Measurements from ENCODE around the gene EPHA6. TPM values are rescaled to one million over a fixed set of nuclear protein-coding genes. Genes with fewer than 3 reads are reported as not detected.

Gene EPHA6
- total and polyA plus RNA-seq, 2 donors (not counting 1 experiment from before 2014, with no cell fraction given), result under 0.01 TPM; not detected in 1

DNA sequence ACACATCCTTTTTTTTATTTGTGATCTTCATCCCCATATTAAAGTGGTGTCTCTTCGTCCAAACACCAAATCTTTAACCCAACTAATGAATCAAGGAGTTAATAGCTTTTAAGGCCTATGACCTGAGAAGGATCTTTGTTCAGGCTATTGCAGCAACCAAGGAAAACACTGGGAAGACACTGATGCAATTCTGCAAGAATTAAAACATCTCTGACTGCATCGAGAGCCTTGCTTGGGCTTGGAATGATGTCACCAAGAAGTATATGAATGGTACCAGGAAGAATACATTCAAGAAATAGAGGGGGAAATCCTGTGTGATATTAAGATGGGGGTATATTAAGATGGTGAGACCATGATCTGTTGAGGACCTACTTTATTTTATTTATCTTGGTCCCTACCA, 736.0 kb downstream of the EPHA6 start:
- no peak for DNase-seq (ENCODE audit: low read depth in 2 of 2)
- Histone ChIP-seq H3K27me3 (ENCODE audit: control insufficient read depth, insufficient read depth, low read length) (no peaks in the 10 kb centered on the region), H3K27ac (ENCODE audit: insufficient read depth, low read length) (no peak overlapping the region), H2AFZ (ENCODE audit: low read length) (no peak overlapping the region), H3K79me2 (ENCODE audit: control insufficient read depth, insufficient read depth, low read length) (no peaks in the 10 kb centered on the region), H3K4me2 (ENCODE audit: extremely low read depth, insufficient read depth, low read length) (no peak overlapping the region), H3K4me1 (ENCODE audit: control insufficient read depth, extremely low read depth, insufficient read depth, low read length) (no peaks in the 10 kb centered on the region), H4K20me1 (ENCODE audit: control insufficient read depth, extremely low read depth, insufficient read depth, low read length) (no peaks in the 10 kb centered on the region), H3K9me3 (ENCODE audit: control insufficient read depth, insufficient read depth, low read depth, low read length) (no peaks in the 10 kb centered on the region), H3K36me3 (ENCODE audit: control insufficient read depth, insufficient read depth, low read length) (no peaks in the 10 kb centered on the region), H3K9ac (ENCODE audit: insufficient read depth, low read length) (no peak overlapping the region), H3K4me3 (replicated peaks in 1 of 4; ENCODE audit: control extremely low read depth in 1 of 4, insufficient read depth in 1 of 4, low read depth in 3 of 4, low read length in 4 of 4) (no peak overlapping the region)
- TF ChIP-seq EZH2 (IDR thresholded peaks at IDR 0.05; ENCODE audit: low read length, missing control alignments), result no peak
- TF ChIP-seq, protein P1, sequence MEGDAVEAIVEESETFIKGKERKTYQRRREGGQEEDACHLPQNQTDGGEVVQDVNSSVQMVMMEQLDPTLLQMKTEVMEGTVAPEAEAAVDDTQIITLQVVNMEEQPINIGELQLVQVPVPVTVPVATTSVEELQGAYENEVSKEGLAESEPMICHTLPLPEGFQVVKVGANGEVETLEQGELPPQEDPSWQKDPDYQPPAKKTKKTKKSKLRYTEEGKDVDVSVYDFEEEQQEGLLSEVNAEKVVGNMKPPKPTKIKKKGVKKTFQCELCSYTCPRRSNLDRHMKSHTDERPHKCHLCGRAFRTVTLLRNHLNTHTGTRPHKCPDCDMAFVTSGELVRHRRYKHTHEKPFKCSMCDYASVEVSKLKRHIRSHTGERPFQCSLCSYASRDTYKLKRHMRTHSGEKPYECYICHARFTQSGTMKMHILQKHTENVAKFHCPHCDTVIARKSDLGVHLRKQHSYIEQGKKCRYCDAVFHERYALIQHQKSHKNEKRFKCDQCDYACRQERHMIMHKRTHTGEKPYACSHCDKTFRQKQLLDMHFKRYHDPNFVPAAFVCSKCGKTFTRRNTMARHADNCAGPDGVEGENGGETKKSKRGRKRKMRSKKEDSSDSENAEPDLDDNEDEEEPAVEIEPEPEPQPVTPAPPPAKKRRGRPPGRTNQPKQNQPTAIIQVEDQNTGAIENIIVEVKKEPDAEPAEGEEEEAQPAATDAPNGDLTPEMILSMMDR (conservative IDR thresholded peaks at IDR 0.05 in 1 of 2, IDR thresholded peaks at IDR 0.05 in 1 of 2; ENCODE audit: low read depth in 1 of 2, low read length in 2 of 2), result no peak

DNA sequence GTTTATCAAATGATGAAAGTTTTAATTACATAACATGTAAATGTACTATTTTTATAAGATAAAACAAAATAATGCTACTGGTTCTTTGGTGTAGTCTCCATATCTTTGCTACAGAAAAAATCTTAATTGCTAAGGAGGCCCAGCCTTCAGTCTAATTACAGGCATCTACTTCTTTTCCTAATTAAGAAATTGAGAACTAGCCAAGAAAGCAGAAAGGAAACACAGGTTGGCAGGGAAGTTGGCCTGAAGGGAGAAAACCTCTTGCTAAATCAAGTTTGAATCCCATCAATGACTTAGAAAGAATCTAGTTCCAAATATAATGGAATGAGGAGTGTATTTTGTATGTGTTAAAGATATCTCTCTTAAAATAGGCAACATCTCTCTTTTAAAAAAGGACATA, 737.8 kb downstream of the EPHA6 start:
- Histone ChIP-seq H3K4me3 (replicated peaks in 1 of 4; ENCODE audit: control extremely low read depth in 1 of 4, insufficient read depth in 1 of 4, low read depth in 3 of 4, low read length in 4 of 4) (no peak overlapping the region), H3K27ac (ENCODE audit: insufficient read depth, low read length) (no peak overlapping the region), H3K79me2 (ENCODE audit: control insufficient read depth, insufficient read depth, low read length) (no peaks in the 10 kb centered on the region), H3K27me3 (ENCODE audit: control insufficient read depth, insufficient read depth, low read length) (no peaks in the 10 kb centered on the region), H2AFZ (ENCODE audit: low read length) (no peak overlapping the region), H3K4me1 (ENCODE audit: control insufficient read depth, extremely low read depth, insufficient read depth, low read length) (no peaks in the 10 kb centered on the region), H3K4me2 (ENCODE audit: extremely low read depth, insufficient read depth, low read length) (no peak overlapping the region), H4K20me1 (ENCODE audit: control insufficient read depth, extremely low read depth, insufficient read depth, low read length) (no peaks in the 10 kb centered on the region), H3K9ac (ENCODE audit: insufficient read depth, low read length) (no peak overlapping the region), H3K9me3 (ENCODE audit: control insufficient read depth, insufficient read depth, low read depth, low read length) (no peaks in the 10 kb centered on the region), H3K36me3 (ENCODE audit: control insufficient read depth, insufficient read depth, low read length) (no peaks in the 10 kb centered on the region)
- DNase-seq (ENCODE audit: low read depth in 2 of 2), result no peak
- no peak for TF ChIP-seq EZH2 (IDR thresholded peaks at IDR 0.05; ENCODE audit: low read length, missing control alignments)
- TF ChIP-seq, protein P1 (conservative IDR thresholded peaks at IDR 0.05 in 1 of 2, IDR thresholded peaks at IDR 0.05 in 1 of 2; ENCODE audit: low read depth in 1 of 2, low read length in 2 of 2), result no peak

DNA sequence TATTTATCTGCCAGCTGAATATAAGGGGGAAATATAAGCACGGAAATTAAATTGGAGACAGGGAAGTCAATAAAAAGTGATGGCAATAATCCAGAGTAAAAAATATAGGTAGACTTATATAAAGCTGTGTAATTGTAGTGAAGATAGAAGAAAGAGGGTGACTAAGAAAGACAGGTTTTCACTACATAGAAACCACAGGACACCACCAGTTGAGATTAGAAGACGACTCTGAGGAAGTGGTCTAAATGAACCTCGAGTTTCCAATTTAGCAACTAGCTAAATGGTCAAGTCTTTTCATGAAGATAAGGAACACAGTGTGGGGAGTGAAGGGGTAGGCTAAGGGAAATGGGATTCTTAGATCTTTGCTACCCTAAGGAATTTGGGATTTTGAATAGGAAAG, 761.3 kb downstream of the EPHA6 start:
- H3K4me2 ChIP-seq (ENCODE audit: extremely low read depth, insufficient read depth, low read length), result no peak overlapping the region
- no peaks in the 10 kb centered on the region for H3K27me3 ChIP-seq (ENCODE audit: control insufficient read depth, insufficient read depth, low read length)
- no peak overlapping the region for H3K9ac ChIP-seq (ENCODE audit: insufficient read depth, low read length)
- no peak for DNase-seq (ENCODE audit: low read depth in 2 of 2)
- H3K9me3 ChIP-seq (ENCODE audit: control insufficient read depth, insufficient read depth, low read depth, low read length), result no peaks in the 10 kb centered on the region
- no peaks in the 10 kb centered on the region for H4K20me1 ChIP-seq (ENCODE audit: control insufficient read depth, extremely low read depth, insufficient read depth, low read length)
- H3K27ac ChIP-seq (ENCODE audit: insufficient read depth, low read length), result no peak overlapping the region
- H3K36me3 ChIP-seq (ENCODE audit: control insufficient read depth, insufficient read depth, low read length), result no peaks in the 10 kb centered on the region
- TF ChIP-seq, protein P1 (conservative IDR thresholded peaks at IDR 0.05 in 1 of 2, IDR thresholded peaks at IDR 0.05 in 1 of 2; ENCODE audit: low read depth in 1 of 2, low read length in 2 of 2), result no peak
- TF ChIP-seq EZH2 (IDR thresholded peaks at IDR 0.05; ENCODE audit: low read length, missing control alignments), result no peak
- no peaks in the 10 kb centered on the region for H3K4me1 ChIP-seq (ENCODE audit: control insufficient read depth, extremely low read depth, insufficient read depth, low read length)
- no peak overlapping the region for H2AFZ ChIP-seq (ENCODE audit: low read length)
- H3K79me2 ChIP-seq (ENCODE audit: control insufficient read depth, insufficient read depth, low read length), result no peaks in the 10 kb centered on the region
- no peak overlapping the region for H3K4me3 ChIP-seq (replicated peaks in 1 of 4; ENCODE audit: control extremely low read depth in 1 of 4, insufficient read depth in 1 of 4, low read depth in 3 of 4, low read length in 4 of 4)
